B cell (primary cell): ENCODE measurements around the gene SDCCAG8.

Experiments used
- EZH2 ChIP-seq: IDR thresholded peaks from 2 replicates; pipeline ENCODE4 v1.6.1; 2012; ENCODE audit warnings: borderline replicate concordance, low read depth, mild to moderate bottlenecking, moderate library complexity, low read length; ENCODE audit not compliant: insufficient read depth, poor library complexity, severe bottlenecking
- TF ChIP-seq, protein P1 (sequence below): fragments of 200-600 bp; IDR thresholded peaks from one replicate; pipeline ENCODE4 v1.8.0; 2022; ENCODE audit warnings: antibody characterized with exemption, mild to moderate bottlenecking

DNA sequence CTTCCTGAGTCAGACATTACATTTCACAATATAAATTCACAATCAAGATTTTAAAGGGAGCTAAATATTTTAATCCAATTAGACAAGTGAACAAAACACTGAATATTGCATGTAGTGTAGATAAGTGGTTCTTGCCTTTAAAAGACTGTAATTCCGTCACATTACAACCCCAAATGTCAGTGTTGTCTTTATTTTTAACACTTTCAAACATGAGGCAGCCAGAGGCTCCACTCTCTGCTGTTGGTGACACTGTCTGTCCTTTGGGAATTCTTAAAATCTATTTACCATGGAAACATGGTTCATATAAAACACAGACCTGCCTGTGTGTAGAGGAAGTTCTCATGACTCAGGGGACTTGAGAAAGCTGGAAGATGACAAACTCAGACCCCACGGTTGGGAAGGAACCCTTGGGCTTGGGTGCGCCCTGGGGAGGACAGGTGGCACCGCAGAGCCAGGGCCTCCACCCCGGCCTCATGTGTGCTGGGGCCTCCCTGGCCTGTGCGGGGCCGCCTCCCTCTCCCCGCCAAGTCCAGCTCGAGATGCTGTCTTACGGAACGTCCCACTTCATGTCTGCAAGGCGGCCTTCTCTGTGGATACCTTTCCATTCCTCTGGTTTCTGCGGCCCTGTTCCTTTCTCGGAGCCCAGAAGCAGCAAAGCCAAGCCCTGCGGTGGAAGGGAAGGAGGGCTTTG, 239.0 kb downstream of the SDCCAG8 start:
- TF ChIP-seq, protein P1, sequence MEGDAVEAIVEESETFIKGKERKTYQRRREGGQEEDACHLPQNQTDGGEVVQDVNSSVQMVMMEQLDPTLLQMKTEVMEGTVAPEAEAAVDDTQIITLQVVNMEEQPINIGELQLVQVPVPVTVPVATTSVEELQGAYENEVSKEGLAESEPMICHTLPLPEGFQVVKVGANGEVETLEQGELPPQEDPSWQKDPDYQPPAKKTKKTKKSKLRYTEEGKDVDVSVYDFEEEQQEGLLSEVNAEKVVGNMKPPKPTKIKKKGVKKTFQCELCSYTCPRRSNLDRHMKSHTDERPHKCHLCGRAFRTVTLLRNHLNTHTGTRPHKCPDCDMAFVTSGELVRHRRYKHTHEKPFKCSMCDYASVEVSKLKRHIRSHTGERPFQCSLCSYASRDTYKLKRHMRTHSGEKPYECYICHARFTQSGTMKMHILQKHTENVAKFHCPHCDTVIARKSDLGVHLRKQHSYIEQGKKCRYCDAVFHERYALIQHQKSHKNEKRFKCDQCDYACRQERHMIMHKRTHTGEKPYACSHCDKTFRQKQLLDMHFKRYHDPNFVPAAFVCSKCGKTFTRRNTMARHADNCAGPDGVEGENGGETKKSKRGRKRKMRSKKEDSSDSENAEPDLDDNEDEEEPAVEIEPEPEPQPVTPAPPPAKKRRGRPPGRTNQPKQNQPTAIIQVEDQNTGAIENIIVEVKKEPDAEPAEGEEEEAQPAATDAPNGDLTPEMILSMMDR: no peak
- TF ChIP-seq EZH2: no peak
